ENCODE results near the gene SEZ6L.

DNA sequence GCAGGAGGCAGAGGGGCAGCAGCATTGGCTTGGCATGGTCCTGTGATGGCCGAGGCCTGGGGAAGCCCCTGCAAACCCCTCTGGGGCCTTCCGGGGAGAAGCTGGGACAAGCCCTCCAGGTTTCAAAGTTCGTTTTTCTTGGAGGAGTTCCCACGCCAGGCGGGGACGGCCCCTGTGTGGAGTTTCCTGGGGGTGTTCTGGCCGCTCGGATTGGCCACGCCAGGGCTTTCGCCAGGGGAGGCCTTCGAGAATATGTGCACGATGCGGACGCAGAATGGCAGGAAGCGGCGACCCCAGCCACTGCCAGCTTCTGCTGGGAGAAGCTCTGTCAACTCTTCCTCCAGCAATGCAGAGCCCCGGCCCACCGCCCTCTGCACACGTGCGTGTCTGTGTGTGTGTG, 157.5 kb downstream of the SEZ6L start:
- TF ChIP-seq, protein P1, sequence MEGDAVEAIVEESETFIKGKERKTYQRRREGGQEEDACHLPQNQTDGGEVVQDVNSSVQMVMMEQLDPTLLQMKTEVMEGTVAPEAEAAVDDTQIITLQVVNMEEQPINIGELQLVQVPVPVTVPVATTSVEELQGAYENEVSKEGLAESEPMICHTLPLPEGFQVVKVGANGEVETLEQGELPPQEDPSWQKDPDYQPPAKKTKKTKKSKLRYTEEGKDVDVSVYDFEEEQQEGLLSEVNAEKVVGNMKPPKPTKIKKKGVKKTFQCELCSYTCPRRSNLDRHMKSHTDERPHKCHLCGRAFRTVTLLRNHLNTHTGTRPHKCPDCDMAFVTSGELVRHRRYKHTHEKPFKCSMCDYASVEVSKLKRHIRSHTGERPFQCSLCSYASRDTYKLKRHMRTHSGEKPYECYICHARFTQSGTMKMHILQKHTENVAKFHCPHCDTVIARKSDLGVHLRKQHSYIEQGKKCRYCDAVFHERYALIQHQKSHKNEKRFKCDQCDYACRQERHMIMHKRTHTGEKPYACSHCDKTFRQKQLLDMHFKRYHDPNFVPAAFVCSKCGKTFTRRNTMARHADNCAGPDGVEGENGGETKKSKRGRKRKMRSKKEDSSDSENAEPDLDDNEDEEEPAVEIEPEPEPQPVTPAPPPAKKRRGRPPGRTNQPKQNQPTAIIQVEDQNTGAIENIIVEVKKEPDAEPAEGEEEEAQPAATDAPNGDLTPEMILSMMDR (IDR thresholded peaks at IDR 0.05), result no peak
- TF ChIP-seq POLR2AphosphoS5 (IDR thresholded peaks at IDR 0.05) (no peak), EP300 (IDR thresholded peaks at IDR 0.05) (no peak), POLR2A (IDR thresholded peaks at IDR 0.05; ENCODE audit: low read depth) (no peak)
